NB4 (cell line): ENCODE results near the gene ITPK1.

Experiments used
- DNase-seq: peaks from one replicate; pipeline ENCODE4 v3.0.0; 2010; ENCODE audit warnings: low read depth
- H3K4me3 ChIP-seq: one replicate; pipeline ENCODE4 v1.5.1; 2011; ENCODE audit warnings: mild to moderate bottlenecking, low read depth, low read length, moderate library complexity
- MYC ChIP-seq: IDR thresholded peaks from 2 replicates; pipeline ENCODE4 v1.6.1; 2011; ENCODE audit warnings: low read depth, low read length
- POLR2A ChIP-seq: IDR thresholded peaks from 2 replicates; pipeline ENCODE4 v1.6.1; 2011; ENCODE audit warnings: mild to moderate bottlenecking; ENCODE audit not compliant: insufficient read length; ENCODE audit errors: extremely low read depth
- TF ChIP-seq, protein P1 (sequence below): IDR thresholded peaks from 2 replicates; pipeline ENCODE4 v1.6.1; 2011; ENCODE audit warnings: low read depth, low read length
- TF ChIP-seq, protein P2 (sequence below): IDR thresholded peaks from one replicate; pipeline ENCODE4 v1.5.1; 2012; ENCODE audit warnings: low read depth, low read length

Gene ITPK1

DNA sequence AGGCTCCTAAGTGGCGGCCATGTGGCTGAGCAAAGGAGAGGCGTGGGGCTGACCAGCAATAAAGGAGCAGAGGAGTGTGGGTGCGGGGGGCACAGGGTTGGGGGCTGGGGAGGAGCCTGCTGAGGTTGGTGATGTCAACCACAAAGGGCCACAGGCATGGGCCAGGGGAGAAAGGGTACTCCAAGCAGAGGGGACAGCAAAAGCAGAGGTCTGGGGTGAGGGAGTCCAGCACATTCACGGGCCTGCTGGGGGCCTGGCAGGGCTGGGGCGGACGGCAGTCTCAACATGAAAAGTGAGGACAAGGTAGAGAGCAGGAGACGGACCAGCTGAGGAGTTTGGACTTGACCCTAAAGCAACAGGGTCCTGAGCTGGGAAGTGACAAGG lies 111.0 kb downstream of the ITPK1 start:
- no peak for DNase-seq
- TF ChIP-seq MYC: no peak
- TF ChIP-seq, protein P1, sequence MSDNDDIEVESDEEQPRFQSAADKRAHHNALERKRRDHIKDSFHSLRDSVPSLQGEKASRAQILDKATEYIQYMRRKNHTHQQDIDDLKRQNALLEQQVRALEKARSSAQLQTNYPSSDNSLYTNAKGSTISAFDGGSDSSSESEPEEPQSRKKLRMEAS: no peak
- TF ChIP-seq, protein P2, sequence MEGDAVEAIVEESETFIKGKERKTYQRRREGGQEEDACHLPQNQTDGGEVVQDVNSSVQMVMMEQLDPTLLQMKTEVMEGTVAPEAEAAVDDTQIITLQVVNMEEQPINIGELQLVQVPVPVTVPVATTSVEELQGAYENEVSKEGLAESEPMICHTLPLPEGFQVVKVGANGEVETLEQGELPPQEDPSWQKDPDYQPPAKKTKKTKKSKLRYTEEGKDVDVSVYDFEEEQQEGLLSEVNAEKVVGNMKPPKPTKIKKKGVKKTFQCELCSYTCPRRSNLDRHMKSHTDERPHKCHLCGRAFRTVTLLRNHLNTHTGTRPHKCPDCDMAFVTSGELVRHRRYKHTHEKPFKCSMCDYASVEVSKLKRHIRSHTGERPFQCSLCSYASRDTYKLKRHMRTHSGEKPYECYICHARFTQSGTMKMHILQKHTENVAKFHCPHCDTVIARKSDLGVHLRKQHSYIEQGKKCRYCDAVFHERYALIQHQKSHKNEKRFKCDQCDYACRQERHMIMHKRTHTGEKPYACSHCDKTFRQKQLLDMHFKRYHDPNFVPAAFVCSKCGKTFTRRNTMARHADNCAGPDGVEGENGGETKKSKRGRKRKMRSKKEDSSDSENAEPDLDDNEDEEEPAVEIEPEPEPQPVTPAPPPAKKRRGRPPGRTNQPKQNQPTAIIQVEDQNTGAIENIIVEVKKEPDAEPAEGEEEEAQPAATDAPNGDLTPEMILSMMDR: no peak
- H3K4me3 ChIP-seq: no peak overlapping the region

- DNase-seq: no peak
- no peak overlapping the region for H3K4me3 ChIP-seq
- no peak for TF ChIP-seq POLR2A
- TF ChIP-seq, protein P1: no peak
These were observed 111.6 kb downstream of the ITPK1 start for GRCh38 chr14:93003945-93004698.

- no peak for DNase-seq
- no peak overlapping the region for H3K4me3 ChIP-seq
- TF ChIP-seq, protein P2: no peak
- TF ChIP-seq, protein P1: no peak
- TF ChIP-seq MYC: no peak
- TF ChIP-seq POLR2A: no peak
These were observed 112.8 kb downstream of the ITPK1 start for GRCh38 chr14:93002851-93003298.

- DNase-seq: no peak
- TF ChIP-seq, protein P2: no peak
- TF ChIP-seq MYC: no peak
- no peak for TF ChIP-seq POLR2A
- TF ChIP-seq, protein P1: no peak
- H3K4me3 ChIP-seq: no peak overlapping the region
These were observed 113.7 kb downstream of the ITPK1 start for GRCh38 chr14:93002049-93002448.

- H3K4me3 ChIP-seq: no peak overlapping the region
- TF ChIP-seq MYC (no peak), POLR2A (no peak)
- TF ChIP-seq, protein P1: no peak
- TF ChIP-seq, protein P2: no peak
- no peak for DNase-seq
These were observed 116.8 kb downstream of the ITPK1 start for GRCh38 chr14:92998946-92999345.

GRCh38 chr14:92997343-92998061 lies 118.2 kb downstream of the ITPK1 start:
- TF ChIP-seq MYC: no peak
- TF ChIP-seq, protein P2: no peak
- TF ChIP-seq POLR2A: no peak
- TF ChIP-seq, protein P1: no peak
- no peak for DNase-seq
- no peak overlapping the region for H3K4me3 ChIP-seq
